SU-DHL-6 (cell line): Measurements from ENCODE around the gene TMC4.

Experiments used
- CTCF ChIP-seq: fragments of 200-600 bp; sonication (generic); IDR thresholded peaks from one replicate; pipeline ENCODE4 v1.5.1; 2017; ENCODE audit warnings: antibody characterized with exemption, mild to moderate bottlenecking, low read length, moderate library complexity; ENCODE audit not compliant: insufficient read depth, poor library complexity, severe bottlenecking
- EZH2phosphoT487 ChIP-seq: fragments of 200-600 bp; sonication (generic), shearing (Covaris generic); conservative IDR thresholded peaks from 2 replicates; pipeline ENCODE4 v1.6.1; 2018; ENCODE audit warnings: mild to moderate bottlenecking, antibody characterized with exemption, low read length, moderate library complexity, mixed read lengths

DNA sequence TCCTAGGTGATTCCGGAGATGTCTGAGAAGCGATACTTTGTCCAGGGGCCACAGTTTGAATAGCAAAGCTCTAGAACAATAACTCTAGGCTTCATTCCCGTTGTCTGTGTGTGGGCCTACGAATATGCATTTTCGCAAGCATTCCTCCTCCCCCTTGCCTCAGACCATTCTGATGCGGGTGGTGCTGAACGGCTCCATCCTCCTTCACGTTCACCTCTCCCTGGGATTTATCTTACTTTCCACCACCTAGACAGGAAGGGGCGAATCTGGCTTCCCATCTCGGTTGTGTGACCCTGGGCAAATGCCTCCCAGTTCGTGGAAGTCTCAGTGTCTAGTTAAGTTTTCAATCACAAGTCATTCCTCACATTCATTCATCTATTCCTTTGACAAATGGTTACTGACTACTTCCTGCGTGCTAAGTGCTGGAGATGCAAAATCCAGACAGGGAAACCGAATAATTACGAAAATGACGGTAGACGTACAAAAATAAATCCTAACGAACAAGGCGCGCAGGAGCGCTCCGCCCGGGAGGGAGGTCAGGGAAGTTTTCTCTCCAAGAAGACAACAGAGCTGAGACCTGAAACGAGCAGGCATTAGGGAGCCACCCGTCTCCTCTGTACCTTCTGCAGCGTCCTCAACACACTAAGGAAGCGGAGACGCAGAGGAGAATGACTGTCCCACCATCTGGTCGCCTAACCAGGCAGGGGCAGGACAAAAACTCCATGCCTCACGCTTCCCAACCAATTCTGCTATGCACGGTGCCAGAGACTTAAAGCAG is 36.7 kb downstream of the TMC4 start:
- TF ChIP-seq CTCF (no peak), EZH2phosphoT487 (no peak)
